ENCODE data around the gene ZNRF1. TPM values are rescaled to one million over a fixed set of nuclear protein-coding genes. Genes with fewer than 3 reads are reported as not detected.

The ZNRF1 gene
- total and polyA plus RNA-seq, 2 of the 13 experiments (the other 11 are each of a cell fraction or from before 2014, with no cell fraction given), result 43.9 to 58.7 TPM

GRCh38 chr16:75151798-75152197, 153.0 kb downstream of the ZNRF1 start (continued):
- TF ChIP-seq ZNF142 (CRISPR knock-in tag; IDR thresholded peaks at IDR 0.05) (no peak), SNRNP70 (IDR thresholded peaks at IDR 0.05; ENCODE audit: low read depth, low read length) (no peak), ZBED4 (CRISPR knock-in tag; IDR thresholded peaks at IDR 0.05; ENCODE audit: borderline replicate concordance) (no peak), E2F2 (CRISPR knock-in tag; IDR thresholded peaks at IDR 0.05; ENCODE audit: borderline replicate concordance) (no peak), RFX1 (IDR thresholded peaks at IDR 0.05) (no peak), ZNF547 (CRISPR knock-in tag; IDR thresholded peaks at IDR 0.05) (no peak), ZNF574 (CRISPR knock-in tag; IDR thresholded peaks at IDR 0.05) (no peak), CBX5 (CRISPR knock-in tag; IDR thresholded peaks at IDR 0.05; ENCODE audit: borderline replicate concordance) (no peak), EED (CRISPR knock-in tag; IDR thresholded peaks at IDR 0.05) (no peak), THAP8 (CRISPR knock-in tag; IDR thresholded peaks at IDR 0.05; ENCODE audit: borderline replicate concordance) (no peak), ZNF773 (CRISPR knock-in tag; IDR thresholded peaks at IDR 0.05; ENCODE audit: borderline replicate concordance) (no peak), ZNF296 (CRISPR knock-in tag; conservative IDR thresholded peaks at IDR 0.05) (no peak), HOXA9 (CRISPR knock-in tag; IDR thresholded peaks at IDR 0.05; ENCODE audit: borderline replicate concordance) (no peak)

All from HepG2 (cell line).